ENCODE data around the gene APELA. TPM values are rescaled to one million over a fixed set of nuclear protein-coding genes. Genes with fewer than 3 reads are reported as not detected.

The APELA gene
- total and polyA plus RNA-seq, 2 of the 4 experiments (the other 2 are of a cell fraction): not detected

GRCh38 chr4:164904941-164905340 is 28.0 kb downstream of the APELA start:
- no peak overlapping the region for H2BK5ac ChIP-seq (ENCODE audit: low read depth, low read length, poor library complexity, severe bottlenecking)
- no peak for ATAC-seq (ENCODE audit: low read depth)

More at GRCh38 chr4:164904941-164905340, 28.0 kb downstream of the APELA start:
- Histone ChIP-seq H2BK120ac (ENCODE audit: low read depth, low read length) (no peak overlapping the region), H3K4ac (ENCODE audit: low read depth, low read length) (no peak overlapping the region), H3K14ac (replicated peaks; ENCODE audit: low read depth, low read length) (no peak overlapping the region), H3K9me1 (ENCODE audit: insufficient read depth, low read length) (no peaks in the 10 kb centered on the region), H2AFZ (replicated peaks; ENCODE audit: low read length, poor library complexity) (no peak overlapping the region), H2BK20ac (ENCODE audit: low read depth, low read length) (no peak overlapping the region), H2AK9ac (replicated peaks; ENCODE audit: low read depth, low read length, poor library complexity) (no peak overlapping the region), H2BK15ac (ENCODE audit: low read depth, low read length) (no peak overlapping the region), H3K79me1 (ENCODE audit: low read depth in 1 of 2, low read length in 2 of 2) (no peaks in the 10 kb centered on the region), H3K4me2 (ENCODE audit: low read depth, low read length) (no peak overlapping the region), H3K18ac (ENCODE audit: low read depth, low read length) (no peak overlapping the region), H4K20me1 (ENCODE audit: insufficient read depth, low read length) (no peaks in the 10 kb centered on the region), H3K27me3 (ENCODE audit: control insufficient read depth, insufficient read depth, low read length) (no peaks in the 10 kb centered on the region), H4K8ac (ENCODE audit: low read depth in 2 of 2, low read length in 2 of 2) (no peak overlapping the region), H3K4me3 (ENCODE audit: insufficient read depth, low read depth, low read length) (no peak overlapping the region), H4K5ac (ENCODE audit: low read depth, low read length) (no peak overlapping the region), H3K27ac (ENCODE audit: insufficient read depth, low read length) (no peak overlapping the region), H3K36me3 (ENCODE audit: control insufficient read depth, insufficient read depth, low read length) (no peaks in the 10 kb centered on the region), H3K56ac (ENCODE audit: extremely low read depth, insufficient read depth, low read length) (no peak overlapping the region), H3K9ac (ENCODE audit: low read depth, low read length) (no peak overlapping the region), H4K91ac (ENCODE audit: insufficient read depth, low read depth, low read length) (no peak overlapping the region), H3K9me3 (ENCODE audit: control insufficient read depth, insufficient read depth, low read length) (peaks cover 11% of the 10 kb centered on the region), H3K23ac (ENCODE audit: low read depth, low read length) (no peak overlapping the region), H3K4me1 (ENCODE audit: control insufficient read depth, insufficient read depth, low read length) (no peaks in the 10 kb centered on the region), H2AK5ac (ENCODE audit: low read depth, low read length) (no peak overlapping the region)
- no peak for DNase-seq
- CTCF ChIA-PET: no interaction called here
- intact Hi-C loops (cut with micrococcal nuclease) (no loop called here), dilution Hi-C loops (cut with HindIII; ENCODE audit: low sequenced_read_pairs, unreplicated experiment) (no loop called here), in situ Hi-C loops (cut with MboI; ENCODE audit: low sequenced_read_pairs) (no loop called here)
- POLR2A ChIA-PET (ENCODE audit: unreplicated experiment): no interaction called here
- WGBS, 2 experiments (ENCODE audit: extremely low coverage in 2 of 2, insufficient read length in 1 of 2): no CpG with 5 or more reads among the region's 2 CpGs
- TF ChIP-seq POLR2A (IDR thresholded peaks at IDR 0.05; ENCODE audit: low read depth, low read length) (no peak), CEBPB (IDR thresholded peaks at IDR 0.05; ENCODE audit: low read depth, low read length) (no peak), USF2 (IDR thresholded peaks at IDR 0.05; ENCODE audit: low read depth, low read length) (no peak), NFE2L2 (IDR thresholded peaks at IDR 0.05; ENCODE audit: low read depth, low read length) (no peak), MAZ (IDR thresholded peaks at IDR 0.05; ENCODE audit: borderline replicate concordance, low read depth, low read length) (no peak), CHD1 (IDR thresholded peaks at IDR 0.05; ENCODE audit: low read depth, low read length) (no peak), RCOR1 (IDR thresholded peaks at IDR 0.05; ENCODE audit: insufficient replicate concordance, low read length) (no peak), SMC3 (IDR thresholded peaks at IDR 0.05; ENCODE audit: low read depth, low read length) (no peak), FOS (IDR thresholded peaks at IDR 0.05; ENCODE audit: low read depth, low read length) (no peak), CTCF (conservative IDR thresholded peaks at IDR 0.05; ENCODE audit: low read depth, low read length) (no peak), RFX5 (IDR thresholded peaks at IDR 0.05; ENCODE audit: low read depth, low read length) (no peak)
- no TSS peak for BruUV-seq (replicated peaks)
